T-helper 17 cell (primary cell): ENCODE measurements around the gene C10orf95. TPM values are rescaled to one million over a fixed set of nuclear protein-coding genes. Genes with fewer than 3 reads are reported as not detected.
"Not testable (repeated sequence)": the region's sequence is repeated elsewhere in the genome, so short reads cannot be mapped to it uniquely, and the experiment has no call there.

Experiments
- ATAC-seq: fragments of 150-1000 bp; cut with Tn5 transposase; 2 replicates; pipeline ENCODE4 v1.10.0; 2021; ENCODE audit warnings: mild to moderate bottlenecking, moderate library complexity
- DNase-seq, 3 donors: peaks; one replicate each; pipeline versions ENCODE4 v3.0.0 to v3.0.0-alpha.2; 2020 to 2021
- H3K9me3 ChIP-seq: one replicate; pipeline ENCODE4 v1.7.0; 2013; ENCODE audit warnings: low read length, mild to moderate bottlenecking; ENCODE audit not compliant: control insufficient read depth, poor library complexity, severe bottlenecking
- H3K27ac Mint-ChIP-seq: one replicate; pipeline ENCODE4 v1.8.0; 2022; ENCODE audit warnings: mild to moderate bottlenecking, moderate library complexity, mixed read lengths
- H3K27me3 Mint-ChIP-seq: one replicate; pipeline ENCODE4 v1.8.0; 2022; ENCODE audit warnings: mixed read lengths
- H3K36me3 Mint-ChIP-seq: one replicate; pipeline ENCODE4 v1.8.0; 2022; ENCODE audit warnings: low read depth, mixed read lengths
- H3K4me1 Mint-ChIP-seq: one replicate; pipeline ENCODE4 v1.8.0; 2022; ENCODE audit warnings: mild to moderate bottlenecking, mixed read lengths
- H3K4me3 Mint-ChIP-seq: one replicate; pipeline ENCODE4 v1.8.0; 2022; ENCODE audit warnings: mild to moderate bottlenecking, moderate library complexity, mixed read lengths
- total RNA-seq, 4 donors: library from RNA in 2 of 4; stranded (reverse) in 2 of 4; gene quantifications; one replicate each; pipeline ENCODE4 v1.2.3 and lab custom pipeline; 2022 to 2026

Gene C10orf95, protein sequence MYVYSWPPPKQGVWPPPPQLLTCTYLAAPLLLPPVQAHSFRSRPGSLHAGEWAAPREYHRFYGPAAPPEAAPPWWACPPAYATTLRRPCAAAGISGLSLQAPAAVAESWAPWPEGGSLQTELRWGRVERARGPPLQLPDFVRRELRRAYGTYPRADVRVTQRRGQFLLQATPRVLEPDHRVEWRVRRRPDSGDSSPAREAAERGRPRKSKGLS
- total RNA-seq: under 1 TPM in 1 of 2 donors, not detected in 1; 0.50 TPM
- total RNA-seq (lab: John Stamatoyannopoulos, UW): 0.23 to 0.38 reads per million in 2 donors

DNA sequence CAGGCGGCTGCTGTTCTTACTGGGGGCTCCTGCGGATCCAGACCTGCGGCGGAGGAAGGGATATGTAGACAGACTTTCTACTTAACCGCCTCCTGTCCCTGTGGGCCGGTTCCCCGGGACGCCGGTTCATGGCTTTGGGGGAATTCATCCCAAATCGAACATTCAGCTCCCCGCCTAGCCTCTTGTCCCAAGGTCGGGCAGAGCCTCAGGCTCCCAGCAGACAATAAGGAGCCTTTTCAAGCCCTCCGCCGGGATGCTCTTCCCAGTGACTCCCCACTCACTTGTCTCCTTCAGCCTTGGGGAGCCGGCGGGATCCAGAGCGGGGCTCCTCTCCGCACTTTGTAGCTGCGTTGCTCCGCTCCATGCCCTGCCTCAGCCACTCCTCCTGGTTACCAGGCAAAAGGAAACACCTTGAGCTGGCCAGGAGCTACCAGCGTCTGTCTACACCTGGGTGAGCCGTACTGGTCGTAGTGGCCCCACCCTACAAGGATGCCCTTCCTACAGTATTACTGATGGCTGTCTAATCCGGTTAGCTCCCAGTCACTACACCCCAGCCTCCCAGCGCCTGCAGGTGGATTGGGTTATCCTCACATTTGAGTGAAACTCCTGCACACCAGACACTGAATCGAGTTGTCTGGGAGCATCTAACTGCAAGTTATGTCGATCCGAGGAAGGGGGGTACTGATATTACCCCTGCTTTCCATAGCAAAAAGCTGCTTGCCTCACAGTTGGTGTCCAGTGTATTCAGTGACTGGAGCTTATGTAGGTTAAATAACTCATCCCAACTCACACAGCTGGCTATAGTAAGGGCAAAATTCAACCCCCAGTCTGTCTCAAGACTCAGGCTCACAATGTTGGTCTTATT, at the start of gene C10orf95:
TSS of gene C10orf95 (minus strand) at position 439 of the 865 bp plus-strand sequence. CDS start 450 bp downstream, outside the sequence.
- H3K27me3 Mint-ChIP-seq: no peaks in the 10 kb centered on the region
- H3K4me1 Mint-ChIP-seq: peaks cover 15% of the 10 kb centered on the region
- peak within 1 kb of the TSS; percentile 82 for H3K27ac Mint-ChIP-seq
- DNase-seq (no peak), ATAC-seq (no peak)
- peak within 1 kb of the TSS; percentile 94 for H3K4me3 Mint-ChIP-seq
- peaks cover 2% of the 10 kb centered on the region for H3K36me3 Mint-ChIP-seq
- H3K9me3 ChIP-seq: no peaks in the 10 kb centered on the region

- not testable (repeated sequence) for H3K36me3 Mint-ChIP-seq, DNase-seq, ATAC-seq, H3K4me3 Mint-ChIP-seq, H3K9me3 ChIP-seq, H3K27me3 Mint-ChIP-seq, H3K27ac Mint-ChIP-seq
- peaks cover 27% of the 10 kb centered on the region for H3K4me1 Mint-ChIP-seq
Observed at GRCh38 chr10:102500686-102501085, 49.3 kb upstream of the C10orf95 start.

- Mint-ChIP-seq H3K27ac (no peak overlapping the region), H3K36me3 (no peaks in the 10 kb centered on the region), H3K4me3 (no peak overlapping the region), H3K4me1 (peaks cover 17% of the 10 kb centered on the region), H3K27me3 (no peaks in the 10 kb centered on the region)
- no peaks in the 10 kb centered on the region for H3K9me3 ChIP-seq
- DNase-seq (no peak), ATAC-seq (no peak)
Observed at GRCh38 chr10:102499356-102499755, 48.0 kb upstream of the C10orf95 start.

GRCh38 chr10:102497545-102497944, 46.2 kb upstream of the C10orf95 start:
- Mint-ChIP-seq H3K36me3 (no peaks in the 10 kb centered on the region), H3K4me3 (no peak overlapping the region), H3K4me1 (peaks cover 22% of the 10 kb centered on the region), H3K27me3 (no peaks in the 10 kb centered on the region), H3K27ac (no peak overlapping the region)
- H3K9me3 ChIP-seq: no peaks in the 10 kb centered on the region
- ATAC-seq (no peak), DNase-seq (no peak)

DNA sequence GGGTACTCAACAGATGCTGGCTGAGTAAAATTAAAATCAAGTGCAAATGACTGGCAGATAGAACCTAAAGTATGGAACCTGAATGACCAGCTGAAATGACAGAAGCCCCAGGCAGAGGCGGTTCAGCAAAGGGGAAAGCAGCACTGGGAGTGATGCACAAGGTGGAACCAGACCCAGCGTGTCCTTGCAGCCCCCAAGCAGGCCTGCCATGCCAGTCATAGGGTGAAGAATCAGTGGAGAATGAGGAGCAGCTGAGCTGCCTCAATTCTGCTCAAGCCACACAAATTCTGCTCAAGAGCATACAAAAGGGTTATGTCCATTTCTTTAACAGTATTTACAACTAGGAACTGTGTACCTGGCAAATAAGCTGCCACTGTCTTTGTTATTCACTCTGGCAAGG, 42.4 kb upstream of the C10orf95 start:
- Mint-ChIP-seq H3K36me3 (peaks cover 3% of the 10 kb centered on the region), H3K27me3 (no peaks in the 10 kb centered on the region), H3K4me3 (no peak overlapping the region), H3K4me1 (peaks cover 17% of the 10 kb centered on the region), H3K27ac (peak overlapping the region; percentile 87)
- no peak for ATAC-seq
- no peaks in the 10 kb centered on the region for H3K9me3 ChIP-seq
- DNase-seq: no peak

DNA sequence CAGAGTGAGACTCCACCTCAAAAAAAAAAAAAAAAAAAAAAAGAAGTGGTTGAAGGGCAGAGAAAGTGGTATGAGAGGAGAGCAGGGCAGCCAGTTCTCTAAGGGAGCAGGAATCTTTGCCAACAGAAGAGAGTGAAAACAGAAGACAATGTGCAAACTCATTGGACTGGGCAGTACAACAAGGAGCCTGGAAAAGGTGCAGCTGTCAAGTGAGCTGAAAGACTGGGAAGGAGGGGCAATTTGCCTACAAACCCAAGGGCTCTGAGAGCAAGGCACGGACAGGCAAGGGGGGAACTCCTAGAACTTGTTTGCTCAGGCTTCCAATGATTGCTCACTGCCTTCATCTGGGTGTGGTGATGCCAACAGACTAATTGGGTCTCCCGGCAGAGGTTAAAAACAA, 41.6 kb upstream of the C10orf95 start:
- Mint-ChIP-seq H3K4me1 (peaks cover 16% of the 10 kb centered on the region), H3K4me3 (no peak overlapping the region), H3K27ac (peak overlapping the region; percentile 87), H3K27me3 (no peaks in the 10 kb centered on the region), H3K36me3 (peaks cover 3% of the 10 kb centered on the region)
- no peaks in the 10 kb centered on the region for H3K9me3 ChIP-seq
- ATAC-seq (no peak), DNase-seq (no peak)

- DNase-seq (no peak), ATAC-seq (no peak)
- Mint-ChIP-seq H3K4me1 (peaks cover 13% of the 10 kb centered on the region), H3K4me3 (no peak overlapping the region), H3K27ac (peak overlapping the region; percentile 87), H3K36me3 (peaks cover 3% of the 10 kb centered on the region), H3K27me3 (no peaks in the 10 kb centered on the region)
- H3K9me3 ChIP-seq: no peaks in the 10 kb centered on the region
Observed at GRCh38 chr10:102492344-102492939, 41.1 kb upstream of the C10orf95 start.

DNA sequence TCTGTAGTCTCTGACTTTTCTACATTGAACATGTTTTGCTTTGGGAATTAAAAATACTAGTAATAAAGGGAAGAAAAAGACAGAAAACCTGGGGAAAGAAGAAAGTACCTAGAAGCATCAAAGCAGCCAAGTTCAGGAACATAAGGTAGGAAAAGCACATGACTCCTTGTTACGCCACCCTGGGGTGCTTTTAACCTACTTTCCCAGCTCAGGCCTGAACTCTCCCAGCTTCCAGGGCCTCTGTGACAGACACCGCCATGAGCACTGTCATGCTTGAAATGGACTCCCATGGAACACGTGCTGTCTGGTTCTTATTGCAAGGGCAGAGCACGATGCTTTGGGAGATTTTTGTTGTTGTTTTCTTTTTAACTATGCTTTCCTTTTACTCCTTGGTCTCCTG, 39.8 kb upstream of the C10orf95 start:
- H3K27me3 Mint-ChIP-seq: no peaks in the 10 kb centered on the region
- peaks cover 11% of the 10 kb centered on the region for H3K4me1 Mint-ChIP-seq
- no peak for DNase-seq
- no peak overlapping the region for H3K4me3 Mint-ChIP-seq
- H3K36me3 Mint-ChIP-seq: peaks cover 3% of the 10 kb centered on the region
- H3K27ac Mint-ChIP-seq: no peak overlapping the region
- H3K9me3 ChIP-seq: no peaks in the 10 kb centered on the region
- no peak for ATAC-seq

- Mint-ChIP-seq H3K36me3 (peaks cover 3% of the 10 kb centered on the region), H3K27ac (no peak overlapping the region), H3K4me3 (no peak overlapping the region), H3K27me3 (no peaks in the 10 kb centered on the region), H3K4me1 (no peaks in the 10 kb centered on the region)
- ATAC-seq: no peak
- no peak for DNase-seq
- H3K9me3 ChIP-seq: no peaks in the 10 kb centered on the region
Observed at GRCh38 chr10:102485093-102485784, 33.9 kb upstream of the C10orf95 start.

DNA sequence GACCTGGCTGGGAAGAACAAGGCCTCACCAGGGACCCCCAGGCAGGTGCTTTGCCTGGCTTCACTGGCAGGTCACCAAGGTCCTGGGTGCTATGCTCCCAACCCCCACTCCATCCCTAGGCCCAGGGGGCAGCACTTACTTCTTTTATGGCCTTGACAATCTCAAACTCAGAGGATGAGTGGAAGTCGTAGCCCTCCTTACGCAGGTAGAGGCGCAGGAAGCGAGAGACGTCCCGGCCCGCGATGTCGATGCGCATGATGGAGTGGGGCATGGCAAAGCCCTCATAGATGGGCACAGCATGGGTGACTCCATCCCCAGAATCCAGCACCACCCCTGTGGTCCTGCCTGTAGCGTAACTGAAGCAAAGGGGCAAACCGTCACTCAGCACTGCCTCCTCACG, 32.7 kb upstream of the C10orf95 start:
- ATAC-seq: no peak
- Mint-ChIP-seq H3K4me1 (peaks cover 2% of the 10 kb centered on the region), H3K36me3 (no peaks in the 10 kb centered on the region), H3K27ac (no peak overlapping the region), H3K4me3 (no peak overlapping the region), H3K27me3 (no peaks in the 10 kb centered on the region)
- DNase-seq: no peak
- H3K9me3 ChIP-seq: no peaks in the 10 kb centered on the region

DNA sequence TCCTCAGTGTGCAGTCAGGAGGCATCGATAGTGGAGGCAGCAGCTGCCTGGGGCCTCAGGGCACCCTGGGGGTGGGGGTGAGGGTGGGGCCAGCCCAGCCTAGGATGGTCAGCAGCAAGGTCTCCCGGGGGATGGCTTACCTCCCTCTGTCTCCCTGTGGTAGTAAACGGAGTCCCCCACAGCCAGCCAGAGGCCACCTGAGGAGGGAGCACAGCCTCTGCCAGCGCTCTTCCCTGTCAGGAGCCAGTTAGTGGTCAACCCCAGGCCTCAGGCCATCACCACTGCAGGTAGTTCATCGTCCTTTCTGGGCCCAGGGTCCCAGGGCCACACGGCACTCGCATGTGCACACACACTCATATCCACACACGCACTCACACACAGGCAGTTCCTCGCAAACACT, 29.1 kb upstream of the C10orf95 start:
- Mint-ChIP-seq H3K36me3 (no peaks in the 10 kb centered on the region), H3K4me3 (no peak overlapping the region), H3K27me3 (no peaks in the 10 kb centered on the region), H3K27ac (no peak overlapping the region), H3K4me1 (peaks cover 5% of the 10 kb centered on the region)
- ATAC-seq (no peak), DNase-seq (no peak)
- H3K9me3 ChIP-seq: no peaks in the 10 kb centered on the region

- ATAC-seq: no peak
- Mint-ChIP-seq H3K4me1 (peaks cover 5% of the 10 kb centered on the region), H3K27ac (no peak overlapping the region), H3K36me3 (no peaks in the 10 kb centered on the region), H3K27me3 (no peaks in the 10 kb centered on the region), H3K4me3 (no peak overlapping the region)
- H3K9me3 ChIP-seq: no peaks in the 10 kb centered on the region
- no peak for DNase-seq
Observed at GRCh38 chr10:102479651-102480050, 28.3 kb upstream of the C10orf95 start.
